Endothelial cell of umbilical vein (primary cell): ENCODE data around the gene CLC.

ENCODE experiments used
- CTCF ChIP-seq, 2 donors: IDR thresholded peaks; 1 replicate in 1 of 2; 2 replicates in 1 of 2; pipeline ENCODE4 v1.5.1; 2011; ENCODE audit warnings: low read length in 2 of 2, mild to moderate bottlenecking in 2 of 2, moderate library complexity in 2 of 2, control low read depth in 1 of 2, inconsistent platforms in 1 of 2, low read depth in 1 of 2; ENCODE audit not compliant: insufficient read depth in 1 of 2; ENCODE audit errors: extremely low read depth in 1 of 2
- EZH2 ChIP-seq: IDR thresholded peaks from 2 replicates; pipeline ENCODE4 v1.6.1; 2012; ENCODE audit warnings: borderline replicate concordance, low read depth, mild to moderate bottlenecking, moderate library complexity, low read length, inconsistent platforms; ENCODE audit not compliant: severe bottlenecking
- MAX ChIP-seq: IDR thresholded peaks from 2 replicates; pipeline ENCODE4 v1.6.1; 2011; ENCODE audit not compliant: insufficient read depth, insufficient read length
- MYC ChIP-seq: IDR thresholded peaks from one replicate; pipeline ENCODE4 v1.6.1; 2011; ENCODE audit warnings: mild to moderate bottlenecking, low read depth, low read length
- POLR2A ChIP-seq: IDR thresholded peaks from 2 replicates; pipeline ENCODE4 v1.6.1; 2012; ENCODE audit warnings: low read depth, mild to moderate bottlenecking, control low read depth, low read length
- POLR2AphosphoS5 ChIP-seq: IDR thresholded peaks from 2 replicates; pipeline ENCODE4 v1.6.1; 2012; ENCODE audit warnings: low read depth, mild to moderate bottlenecking, control low read depth, low read length, moderate library complexity; ENCODE audit not compliant: insufficient read depth

- no peak for TF ChIP-seq CTCF (IDR thresholded peaks at IDR 0.05; ENCODE audit: extremely low read depth in 1 of 2, insufficient read depth in 1 of 2, low read depth in 1 of 2, low read length in 2 of 2)
- TF ChIP-seq MAX = no peak
- no peak for TF ChIP-seq POLR2A
- no peak for TF ChIP-seq EZH2
- no peak for TF ChIP-seq POLR2AphosphoS5
- TF ChIP-seq MYC = no peak
Measured at GRCh38 chr19:39768786-39769185, 31.0 kb upstream of the CLC start.
